GM21360 (cell line): ENCODE data around the gene CHD5.

Experiments used
- ATAC-seq: cut with Tn5 transposase; IDR thresholded peaks from one replicate; pipeline ENCODE4 v1.9.1; 2021; ENCODE audit warnings: mild to moderate bottlenecking, moderate library complexity; ENCODE audit not compliant: unreplicated experiment

CHD5 gene

DNA sequence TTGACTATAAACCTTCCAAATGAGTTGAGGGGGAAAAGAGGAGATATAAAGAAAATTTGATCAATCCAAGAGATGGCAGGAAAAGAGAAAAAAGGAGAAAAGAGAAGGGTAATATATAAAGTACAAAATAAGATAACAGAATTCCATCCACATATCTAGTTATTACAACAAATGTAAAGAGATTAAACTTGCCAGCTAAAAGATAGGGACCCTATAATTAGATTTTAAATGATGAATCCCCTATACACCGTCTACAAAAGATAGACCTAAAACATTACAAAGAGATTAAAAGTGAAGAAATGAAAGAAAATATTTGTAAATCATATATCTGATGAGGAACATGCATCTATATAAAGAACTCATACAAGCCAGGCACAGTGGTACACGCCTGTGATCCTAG is 63.1 kb downstream of the CHD5 start:
- ATAC-seq = no peak

DNA sequence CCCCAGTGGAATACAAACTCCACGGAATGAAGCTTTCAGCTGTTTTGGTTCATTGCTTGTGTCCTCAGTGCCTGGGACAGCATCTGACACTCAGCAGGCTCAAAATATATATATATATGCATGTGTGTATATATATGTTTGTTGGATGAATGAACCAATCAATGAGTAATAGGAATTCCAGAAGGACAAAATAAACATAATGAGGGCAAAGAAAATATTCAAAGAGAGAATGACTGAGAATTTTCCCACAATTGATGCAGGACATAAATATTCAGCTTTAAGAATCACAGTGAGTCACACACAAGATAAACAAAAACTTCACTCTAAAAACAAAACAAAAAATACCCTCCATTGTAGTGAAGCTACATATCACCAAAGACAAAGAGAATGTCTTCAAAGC is 64.0 kb downstream of the CHD5 start:
- no peak for ATAC-seq

DNA sequence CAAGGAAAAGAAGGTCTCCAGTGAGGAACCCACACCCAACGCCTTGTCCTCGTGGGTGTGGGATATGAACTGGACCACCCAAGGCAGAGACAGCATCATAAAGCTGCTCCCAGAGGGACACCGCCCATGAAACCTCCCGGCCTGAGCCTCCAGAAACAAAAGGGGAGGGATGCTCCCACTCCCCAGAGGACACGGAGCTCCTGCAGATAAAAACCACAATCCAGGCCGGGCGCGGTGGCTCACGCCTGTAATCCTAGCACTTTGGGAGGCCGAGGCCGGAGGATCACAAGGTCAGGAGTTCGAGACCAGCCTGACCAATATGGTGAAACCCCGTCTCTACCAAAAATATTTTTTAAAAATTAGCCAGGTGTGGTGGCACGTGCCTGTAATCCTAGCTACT is 66.4 kb downstream of the CHD5 start:
- no peak for ATAC-seq

DNA sequence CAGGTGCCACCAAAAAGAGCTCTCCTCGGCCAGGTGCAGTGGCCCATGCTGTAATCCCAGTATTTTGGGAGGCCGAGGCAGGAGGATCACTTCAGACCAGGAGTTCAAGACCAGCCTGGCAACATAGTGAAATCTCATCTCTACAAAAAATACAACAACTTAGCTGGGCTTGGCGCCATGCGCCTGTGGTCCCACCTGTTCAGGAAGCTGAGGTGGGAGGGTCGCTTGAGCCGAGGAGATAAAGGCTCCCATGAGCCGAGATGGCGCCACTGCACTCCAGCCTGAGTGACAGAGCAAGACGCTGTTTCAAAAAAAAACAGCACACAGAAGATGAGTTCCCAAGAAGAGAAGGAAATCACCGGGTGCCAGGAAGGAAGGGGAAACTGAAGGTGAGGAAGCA is 67.0 kb downstream of the CHD5 start:
- ATAC-seq = no peak

DNA sequence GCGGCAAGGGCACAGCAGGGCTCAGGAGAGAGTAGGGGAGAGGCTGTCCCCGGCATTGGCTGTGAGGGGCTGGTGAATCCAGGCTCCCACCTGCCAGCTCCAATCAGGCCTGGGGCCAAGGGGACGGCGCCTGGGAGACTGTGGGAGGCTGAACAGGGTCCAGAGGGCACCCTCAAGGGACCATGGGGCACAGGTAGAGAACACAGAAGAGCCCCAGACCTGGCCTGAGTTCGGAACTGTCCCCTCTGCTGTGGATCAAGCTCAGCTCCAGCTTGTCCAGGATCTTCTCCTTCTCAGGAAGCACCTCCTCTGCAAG is 67.5 kb downstream of the CHD5 start:
- ATAC-seq = no peak

DNA sequence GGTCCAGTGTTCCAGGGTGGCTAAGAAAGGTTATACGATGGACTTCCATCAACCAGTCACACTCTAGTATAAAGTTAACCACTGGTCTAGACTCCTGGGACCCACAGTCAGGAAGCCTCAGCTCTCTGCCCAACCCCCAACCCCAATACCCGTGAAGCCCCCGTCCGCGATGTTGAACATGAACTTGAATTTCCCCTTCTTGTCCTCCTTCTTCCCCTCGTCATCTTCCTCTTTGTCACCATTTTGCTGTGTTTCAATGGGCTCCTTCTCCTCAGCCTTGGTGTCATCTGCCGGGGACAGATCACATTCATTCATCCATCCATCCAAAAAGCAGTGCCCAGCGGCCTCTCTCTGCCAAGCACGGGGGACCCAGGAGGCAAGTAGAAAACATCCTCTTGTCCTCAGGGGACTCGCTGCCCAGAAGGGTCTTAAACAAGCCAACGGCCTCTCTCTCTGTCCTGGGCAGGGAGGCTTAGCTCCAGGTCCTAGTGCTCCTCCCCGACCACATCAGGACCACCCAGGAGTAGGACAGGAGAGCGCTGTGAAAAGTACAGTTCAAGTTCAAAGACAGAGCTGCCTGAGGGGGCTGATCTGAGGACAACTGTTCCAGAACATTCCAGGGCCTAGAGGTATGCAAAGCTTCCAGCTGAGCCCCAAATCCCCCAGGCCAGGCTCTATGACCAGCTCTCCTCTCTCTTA is 68.0 kb downstream of the CHD5 start:
- no peak for ATAC-seq

DNA sequence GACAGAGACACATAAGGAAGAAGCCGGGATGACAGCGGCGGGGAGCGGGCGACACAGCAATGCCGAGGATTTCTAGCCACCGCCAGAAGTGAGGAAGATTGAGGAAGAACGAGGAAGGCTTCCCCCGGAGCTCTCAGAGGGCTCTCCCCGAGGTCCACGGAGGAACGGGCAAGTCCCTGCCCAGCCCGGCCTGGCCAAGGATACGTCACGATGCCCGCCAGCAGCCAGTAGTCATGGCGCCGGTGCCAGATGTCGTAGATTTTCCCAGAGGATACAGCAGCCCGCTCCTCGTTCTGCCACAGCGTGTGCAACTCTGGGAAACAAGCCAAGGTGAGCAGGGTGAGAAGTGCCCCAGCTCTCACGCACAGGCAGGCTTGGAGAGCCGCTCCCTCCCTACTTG is 68.5 kb downstream of the CHD5 start:
- ATAC-seq = no peak

DNA sequence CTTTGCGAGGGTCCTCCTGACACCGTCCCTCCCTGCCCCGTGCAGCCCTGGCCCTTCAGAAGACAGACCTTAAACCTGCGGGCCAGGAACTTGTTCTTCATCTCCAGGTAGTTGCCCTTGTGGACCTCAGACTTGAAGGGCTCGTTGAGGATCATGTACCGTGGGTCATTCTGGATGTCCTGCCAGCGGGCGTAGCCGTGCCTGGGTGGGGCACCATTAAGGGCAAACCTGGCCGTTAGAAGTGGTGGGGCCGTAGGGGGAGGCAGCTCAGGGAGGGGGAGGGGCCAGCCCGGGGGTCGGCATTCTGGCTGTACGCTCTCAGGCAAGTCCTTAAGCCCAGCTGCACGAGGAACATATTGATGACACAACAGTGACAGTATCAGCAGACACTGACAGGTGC is 69.8 kb downstream of the CHD5 start:
- ATAC-seq = no peak

DNA sequence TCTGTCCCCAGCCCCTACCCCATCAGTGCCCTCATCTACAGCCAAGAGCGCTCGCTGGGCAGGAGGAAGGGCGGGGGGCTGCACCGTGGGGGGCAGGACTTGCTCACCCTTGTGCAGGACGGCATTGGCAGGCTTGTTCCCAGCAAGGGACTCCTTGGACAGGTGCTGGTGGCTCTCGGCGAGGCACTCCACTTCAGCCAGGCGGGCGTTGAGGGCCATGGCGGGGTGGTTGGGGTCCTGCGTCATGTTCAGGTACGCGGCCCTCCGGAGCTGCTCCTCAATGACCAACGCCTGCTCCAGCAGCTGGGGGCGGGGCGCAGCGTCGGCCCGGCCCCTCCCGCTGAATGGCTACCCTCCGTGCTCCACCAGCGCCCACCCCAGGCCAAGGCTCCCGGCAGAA is 70.4 kb downstream of the CHD5 start:
- no peak for ATAC-seq

DNA sequence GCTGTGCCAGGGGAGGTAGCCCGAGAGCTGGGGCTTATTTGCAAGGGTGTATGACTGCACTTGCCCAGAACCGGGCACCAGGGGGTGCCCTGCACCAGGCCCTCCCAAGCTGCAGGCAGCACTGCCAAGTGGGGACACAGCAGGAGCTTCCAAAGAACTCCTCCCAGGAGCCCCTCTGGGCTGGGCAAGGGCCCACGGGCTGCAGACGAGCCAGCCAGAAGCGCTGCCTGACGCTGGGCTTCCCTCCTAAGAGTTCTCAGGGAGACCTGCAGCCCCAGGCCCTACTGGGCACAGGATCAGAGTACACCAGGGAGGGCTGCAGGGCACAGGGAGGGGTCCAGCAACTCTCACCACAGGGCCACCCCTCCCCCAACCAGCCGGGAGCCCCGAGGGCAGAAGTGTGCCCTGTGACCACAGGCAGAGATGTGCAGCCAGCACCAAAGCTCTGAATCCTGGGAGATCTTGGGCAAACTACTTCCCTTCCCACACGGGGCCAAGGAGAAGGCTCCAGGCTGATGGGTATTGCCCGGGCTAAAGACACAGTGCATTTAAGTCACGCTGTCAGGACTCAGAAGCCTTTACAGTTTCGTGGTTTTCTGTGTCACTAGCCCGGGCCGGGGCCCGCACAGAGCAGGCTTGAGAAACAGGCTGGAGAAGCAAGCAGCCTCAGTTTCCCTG is 71.0 kb downstream of the CHD5 start:
- ATAC-seq = no peak

DNA sequence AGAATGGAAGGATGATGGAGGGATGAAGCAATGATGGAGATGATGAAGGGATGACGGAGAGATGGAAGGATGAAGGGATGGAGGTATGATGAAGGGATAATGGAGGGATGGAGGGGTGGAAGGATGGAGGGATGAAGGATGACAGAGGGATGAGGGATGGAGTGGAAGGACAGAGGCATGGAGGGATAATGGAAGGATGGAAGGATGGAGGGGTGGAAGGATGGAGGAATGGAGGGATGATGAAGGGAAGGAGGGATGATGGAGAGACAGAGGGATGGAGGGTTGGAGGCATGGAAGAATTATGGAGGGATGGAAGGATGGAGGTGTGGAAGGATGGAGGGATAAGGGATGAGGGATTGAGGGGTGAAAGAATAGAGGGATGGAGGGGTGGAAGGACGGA is 71.6 kb downstream of the CHD5 start:
- ATAC-seq = no peak

DNA sequence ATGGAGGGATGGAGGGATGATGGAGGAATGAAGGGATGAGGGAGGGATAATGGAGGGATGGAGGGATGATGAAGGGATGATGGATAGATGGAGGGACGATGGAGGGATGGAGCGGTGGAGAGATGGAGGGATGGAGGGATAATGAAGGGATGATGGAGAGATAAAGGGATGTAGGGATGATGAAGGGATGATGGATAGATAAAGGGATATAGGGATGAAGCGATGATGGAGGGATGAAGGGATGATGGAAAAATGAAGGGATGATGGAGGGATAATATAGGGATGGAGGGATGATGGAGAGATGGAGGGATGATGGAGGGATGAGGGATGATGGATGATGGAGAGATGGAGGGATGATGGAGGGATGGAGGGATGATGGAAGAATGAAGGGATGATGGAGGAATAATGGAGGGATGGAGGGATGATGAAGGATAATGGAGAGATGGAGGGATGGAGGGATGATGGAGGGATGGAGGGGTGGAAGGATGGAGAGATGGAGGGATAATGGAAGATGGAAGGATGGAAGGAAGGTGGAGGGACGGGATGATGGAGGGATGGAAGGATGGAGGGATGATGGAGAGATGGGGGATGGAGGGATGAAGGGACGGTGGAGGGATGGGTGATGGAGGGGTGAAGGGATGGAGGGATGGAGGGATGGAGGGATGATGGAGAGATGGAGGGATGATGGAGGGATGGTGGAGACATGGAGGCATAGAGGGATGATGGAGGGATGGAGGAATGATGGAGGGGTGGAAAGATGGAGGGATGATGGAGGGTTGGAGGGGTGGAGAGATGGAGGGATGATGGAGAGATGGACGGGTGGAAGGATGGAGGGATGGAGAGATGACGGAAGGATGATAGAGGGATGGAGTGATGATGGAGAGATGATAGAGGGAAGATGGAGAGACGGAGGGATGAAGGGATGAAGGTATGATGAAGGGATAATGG is 72.4 kb downstream of the CHD5 start:
- ATAC-seq = no peak

DNA sequence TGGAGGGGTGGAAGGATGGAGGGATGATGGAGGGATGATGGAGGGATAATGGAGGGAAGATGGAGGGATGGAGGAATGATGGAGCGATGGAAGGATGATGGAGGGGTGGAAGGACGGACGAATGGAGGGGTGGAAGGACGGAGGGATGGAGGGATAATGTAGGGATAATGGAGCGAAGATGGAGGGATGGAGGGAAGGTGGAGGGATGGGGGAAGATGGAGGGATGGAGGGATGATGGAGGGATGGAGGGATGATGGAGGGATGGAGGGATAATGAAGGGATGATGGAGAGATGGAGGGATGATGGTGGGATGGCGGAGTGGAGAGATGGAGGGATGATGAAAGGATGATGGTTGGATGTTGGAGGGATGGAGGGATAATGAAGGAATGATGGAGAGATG is 73.1 kb downstream of the CHD5 start:
- no peak for ATAC-seq

DNA sequence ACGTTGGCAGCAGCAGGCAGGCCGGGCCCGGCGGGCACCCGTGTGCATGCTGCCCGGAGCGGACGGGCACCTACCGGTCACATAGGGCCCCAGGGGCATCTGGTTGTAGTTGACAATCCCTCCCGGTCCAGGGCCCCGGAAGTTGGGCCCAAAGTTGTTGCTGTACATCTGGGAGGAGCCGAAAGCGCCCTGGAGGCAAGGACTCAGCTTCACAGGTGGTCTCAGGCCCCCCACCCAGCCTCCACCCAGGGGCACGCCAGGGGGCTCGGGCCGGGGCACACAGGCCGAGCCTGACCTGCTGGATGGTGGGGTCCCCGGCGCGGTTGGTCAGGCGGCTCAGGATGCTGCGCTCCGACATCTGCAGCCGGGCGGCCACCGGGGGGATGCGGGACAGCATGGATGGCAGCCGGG is 73.8 kb downstream of the CHD5 start:
- ATAC-seq = no peak

DNA sequence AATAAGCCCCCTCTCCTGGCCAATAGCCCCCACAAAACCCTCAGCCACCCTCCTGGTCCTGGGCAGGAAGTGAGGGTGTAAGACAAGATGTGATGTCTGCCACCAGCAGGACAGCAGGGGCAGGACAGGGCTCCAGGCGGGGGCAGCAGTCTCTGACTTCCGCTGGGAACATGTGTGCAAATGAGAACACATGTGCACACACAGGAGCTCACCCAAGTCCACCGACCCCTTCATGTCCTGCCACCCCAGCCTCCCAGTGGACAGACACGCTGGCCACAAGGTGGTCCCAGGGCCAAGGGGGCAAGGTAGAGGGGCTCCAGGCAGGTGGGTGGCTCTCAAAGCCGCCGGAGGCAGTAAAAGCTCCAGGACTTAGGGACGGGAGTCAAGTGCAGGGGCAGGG is 74.4 kb downstream of the CHD5 start:
- no peak for ATAC-seq

DNA sequence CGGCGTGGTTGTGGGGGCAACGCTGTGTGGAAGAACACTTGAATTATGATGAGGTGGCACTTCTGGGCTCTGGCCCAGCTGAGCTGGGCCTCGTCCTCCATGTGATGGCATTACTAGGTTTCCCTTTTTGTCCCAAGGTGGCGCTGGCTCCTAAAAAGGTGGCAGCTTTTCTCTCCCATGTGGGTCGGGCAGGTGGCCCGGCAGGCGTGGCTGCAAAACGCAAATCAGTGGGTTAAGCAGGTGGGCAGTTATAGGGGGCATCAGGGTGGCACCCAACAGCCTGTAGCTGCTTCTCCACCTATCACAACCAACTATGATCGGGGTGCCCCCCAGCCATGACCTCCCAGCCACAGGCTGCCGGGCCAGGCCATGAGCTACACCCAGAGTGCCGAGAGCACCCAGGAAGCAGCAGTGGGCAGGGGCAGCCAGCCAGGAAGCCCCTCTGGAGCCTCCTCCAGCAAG is 74.9 kb downstream of the CHD5 start:
- no peak for ATAC-seq

DNA sequence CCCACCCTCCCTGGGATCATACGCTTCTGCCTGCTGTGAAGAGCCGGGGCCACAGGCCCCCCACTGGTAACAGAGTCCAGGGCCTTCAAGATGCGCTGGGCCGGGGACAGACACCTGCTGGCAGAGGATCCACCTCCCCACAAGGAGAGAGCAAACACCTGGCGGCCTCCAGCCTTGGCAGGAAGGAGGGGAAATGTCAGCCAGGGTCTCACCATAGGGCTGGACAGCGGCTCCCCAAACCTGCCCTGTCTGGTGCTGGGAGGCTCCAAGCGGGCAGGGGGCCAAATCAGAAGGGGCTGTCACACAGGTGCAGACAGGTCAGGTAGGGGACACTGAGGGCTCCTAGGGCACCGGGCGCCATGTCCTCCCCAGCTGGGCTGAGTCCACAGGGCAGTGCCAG is 75.5 kb downstream of the CHD5 start:
- ATAC-seq = no peak

DNA sequence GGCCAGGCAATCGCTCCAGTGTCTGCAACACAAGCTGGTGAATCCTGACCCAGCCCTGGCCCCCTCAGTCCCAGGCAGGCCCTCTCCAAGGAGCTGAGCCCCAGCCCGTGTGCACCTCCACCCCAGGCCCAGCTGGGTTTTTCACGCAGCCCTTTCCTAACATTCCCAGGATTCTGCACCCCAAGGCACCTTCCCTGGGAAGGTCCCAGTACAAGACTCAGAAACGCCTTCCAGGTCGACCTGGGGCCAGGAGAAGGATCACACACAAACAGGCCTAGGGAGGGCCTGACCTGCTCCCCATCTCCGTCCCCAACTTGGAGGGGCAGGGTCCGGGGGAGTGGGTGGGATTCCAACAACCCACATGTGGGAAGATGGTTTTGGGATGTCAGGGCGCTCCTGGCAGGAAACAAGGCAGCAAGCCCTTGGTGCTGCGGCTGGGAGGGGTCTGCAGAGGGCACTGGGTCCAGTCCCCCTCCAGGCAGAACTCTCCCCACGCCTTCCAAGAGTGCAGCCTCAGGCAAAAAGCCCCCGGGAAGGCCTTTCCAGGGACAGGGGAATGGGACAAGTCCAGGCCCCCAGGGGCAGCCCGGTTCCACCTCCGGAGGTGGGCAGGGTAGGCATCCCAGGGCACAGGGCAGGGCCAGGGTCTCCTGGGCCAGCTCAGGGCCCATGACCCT is 76.1 kb downstream of the CHD5 start:
- no peak for ATAC-seq

DNA sequence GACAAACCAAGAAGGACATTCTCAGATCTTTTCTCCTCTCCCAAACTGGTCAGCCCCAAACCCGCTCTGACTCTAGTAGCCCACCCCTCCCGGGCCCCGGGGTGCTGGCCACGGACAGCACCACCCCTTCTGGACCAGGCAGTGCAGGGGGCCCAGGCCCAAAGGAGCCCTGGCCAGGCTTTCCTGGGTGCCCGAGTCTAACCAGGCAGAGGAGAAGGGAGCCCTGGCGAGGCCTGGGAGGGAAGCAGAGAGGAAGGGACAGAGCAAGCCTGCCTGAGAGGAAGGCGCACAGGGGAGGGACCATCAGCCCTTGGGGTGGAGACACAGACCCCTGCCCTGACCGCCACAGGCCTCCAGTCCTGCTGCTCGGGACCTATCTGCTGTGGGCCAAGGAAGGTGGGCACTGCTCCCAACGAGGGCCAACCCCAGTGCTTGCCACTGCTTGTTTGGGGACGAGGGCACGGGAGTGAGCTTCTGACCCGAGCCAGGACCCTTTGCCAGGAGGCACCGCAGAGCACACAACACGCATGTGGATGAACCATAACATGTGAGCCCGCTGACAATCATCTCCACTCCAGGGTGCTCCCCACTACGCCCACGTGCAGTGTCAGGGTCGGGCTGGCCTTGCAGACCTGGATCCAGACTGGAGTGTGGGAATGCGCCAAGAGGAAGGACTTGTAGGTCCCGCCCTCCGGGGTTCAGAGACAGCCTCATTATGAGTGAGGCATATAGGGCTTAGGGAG is 76.8 kb downstream of the CHD5 start:
- no peak for ATAC-seq

DNA sequence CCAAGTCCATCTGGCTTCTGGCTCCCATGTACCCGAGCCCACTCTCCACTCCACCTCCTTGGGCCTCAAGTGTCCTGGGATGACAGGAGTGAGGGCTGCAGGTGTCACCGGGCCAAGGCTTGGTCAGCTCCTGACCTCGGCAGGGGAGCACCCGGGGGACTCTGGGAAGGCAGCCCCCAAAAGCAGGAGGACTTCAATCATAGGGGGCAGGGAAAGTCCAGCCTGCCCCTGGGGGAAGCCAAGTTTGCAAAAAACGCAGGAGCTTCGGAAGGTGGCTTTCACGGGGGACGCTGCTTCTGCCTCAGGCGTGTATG is 77.6 kb downstream of the CHD5 start:
- no peak for ATAC-seq
